NCI-H2081 treated with DMSO at 0.1 percent for 48 hours (cell line): Measurements from ENCODE around the gene CLEC20A.
"Not testable (repeated sequence)": the region's sequence is repeated elsewhere in the genome, so short reads cannot be mapped to it uniquely, and the experiment has no call there.

ENCODE experiments used
- DNase-seq: peaks from one replicate; lab custom pipeline; 2025; lab: John Stamatoyannopoulos, UW

Gene CLEC20A

DNA sequence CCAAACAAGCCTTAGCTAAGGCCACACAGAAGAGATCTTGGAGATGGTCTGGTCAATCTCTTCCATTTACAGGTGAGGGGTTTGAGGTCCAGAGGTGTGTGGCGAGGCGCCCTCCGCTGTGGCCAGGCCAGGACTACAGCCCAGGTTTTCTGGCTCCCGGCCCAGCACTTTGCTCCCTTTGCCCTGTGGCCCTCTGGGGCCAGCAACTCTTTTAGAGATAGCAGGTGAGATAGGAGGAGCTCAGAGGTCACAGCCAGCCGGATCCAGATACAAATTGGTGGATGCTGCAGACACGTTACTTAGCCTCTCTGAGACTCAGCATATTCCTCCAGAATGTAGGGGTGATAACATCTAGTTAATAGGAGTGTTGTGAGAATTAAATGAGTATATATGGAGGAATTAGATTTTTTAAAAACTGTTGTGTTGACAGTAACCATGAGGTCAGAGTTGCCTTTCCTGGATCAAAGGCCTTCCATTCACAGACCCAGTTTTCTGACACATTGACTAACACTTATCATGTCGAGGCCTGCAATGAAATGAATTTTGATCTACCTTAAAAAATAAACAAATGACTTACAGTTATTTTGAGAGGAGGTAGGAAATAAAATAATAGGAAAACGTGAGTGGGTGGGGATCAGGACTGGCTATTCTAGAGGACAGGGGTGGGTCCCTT, 32.7 kb upstream of the CLEC20A start:
- no peak for DNase-seq

DNA sequence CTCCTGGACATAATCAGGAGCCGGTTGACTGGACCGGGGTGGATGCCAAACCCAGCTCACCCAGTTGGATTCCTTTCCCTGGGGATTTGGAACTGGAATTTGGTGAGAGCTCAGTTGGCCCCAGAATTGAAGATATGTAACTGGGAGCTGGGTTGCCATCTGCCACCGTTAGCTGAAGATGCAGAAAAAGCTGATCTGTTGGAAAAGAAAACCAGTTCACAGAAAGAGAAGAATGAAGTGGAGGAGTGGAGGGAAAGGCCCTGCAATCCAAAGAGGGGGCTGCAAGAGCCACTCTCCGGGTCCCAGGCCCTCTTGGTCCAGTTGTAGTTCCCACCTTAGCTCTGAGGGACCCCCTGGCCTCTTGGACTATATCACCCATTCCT, 32.2 kb upstream of the CLEC20A start:
- no peak for DNase-seq

DNA sequence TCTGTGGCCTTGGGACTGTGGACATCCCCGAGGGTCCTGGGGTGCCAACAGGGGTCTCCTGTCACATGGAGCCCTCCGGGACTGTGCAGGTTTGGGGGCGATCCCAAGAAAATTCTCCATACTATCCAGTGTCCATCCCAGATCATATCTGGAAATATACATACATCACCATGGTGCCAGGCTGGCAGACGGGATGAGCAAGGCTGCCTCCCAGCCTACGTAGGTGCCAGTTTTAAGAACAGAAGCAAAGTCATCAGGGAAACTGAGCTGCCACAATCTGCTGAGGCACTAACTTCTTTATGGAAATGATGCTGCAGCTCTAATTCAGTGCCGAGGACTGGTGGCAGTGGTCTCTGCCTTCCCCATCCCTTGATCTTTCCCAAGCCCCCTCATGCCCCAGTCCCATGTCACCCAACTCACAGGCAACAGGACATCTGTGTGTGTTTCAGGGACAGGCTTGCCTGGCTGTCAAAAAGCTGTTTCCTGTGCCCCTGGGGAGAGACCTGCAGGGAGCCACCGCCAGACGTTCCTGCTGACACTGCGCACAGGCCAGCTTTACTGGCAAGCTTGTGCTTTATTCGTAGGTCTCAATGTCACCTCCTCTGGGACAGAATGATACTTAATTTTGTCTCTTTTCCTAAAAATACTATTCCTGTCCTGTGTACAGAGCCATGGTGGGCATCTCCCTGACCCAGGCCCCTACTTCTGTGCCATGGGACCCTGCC, 31.6 kb upstream of the CLEC20A start:
- DNase-seq: no peak

DNA sequence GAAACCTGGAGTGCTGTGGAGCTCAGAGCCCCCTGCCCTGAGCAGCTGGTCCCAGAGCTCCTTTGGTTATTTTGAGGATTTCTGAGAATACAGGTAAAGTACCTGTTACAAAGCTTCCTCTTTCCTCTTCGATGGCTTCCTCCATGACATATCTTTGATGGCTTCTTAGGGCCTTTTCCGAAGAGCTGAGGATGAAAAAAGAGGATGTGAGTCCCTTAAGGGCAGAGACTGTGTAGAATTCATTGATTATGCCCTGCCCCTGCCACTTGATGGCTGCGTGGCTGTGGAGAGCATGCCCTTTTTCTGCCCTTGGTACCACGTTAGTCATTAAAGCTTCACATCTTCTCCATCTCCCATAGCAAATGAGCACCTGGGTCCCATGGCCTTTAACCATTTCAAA, 30.4 kb upstream of the CLEC20A start:
- DNase-seq: no peak

DNA sequence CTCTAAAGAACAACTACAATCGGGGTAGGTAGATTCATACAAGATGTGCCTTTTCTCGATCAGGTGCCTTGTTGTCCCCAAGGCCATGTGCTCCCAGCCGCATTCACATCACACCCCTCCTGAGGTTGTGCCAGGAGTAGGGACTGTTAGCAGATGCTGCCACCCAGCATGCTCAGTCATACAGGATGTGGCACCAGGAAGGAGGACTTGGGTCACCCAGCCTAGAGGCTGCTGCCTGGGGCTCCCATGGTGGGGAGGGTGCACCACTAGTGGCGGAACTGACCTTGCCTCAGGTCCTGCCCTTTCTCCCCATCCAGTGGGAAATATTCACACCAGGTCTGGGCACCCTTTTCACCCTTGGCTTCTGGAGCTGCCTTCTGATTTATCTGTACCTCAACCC, 24.5 kb upstream of the CLEC20A start:
- DNase-seq: no peak

DNA sequence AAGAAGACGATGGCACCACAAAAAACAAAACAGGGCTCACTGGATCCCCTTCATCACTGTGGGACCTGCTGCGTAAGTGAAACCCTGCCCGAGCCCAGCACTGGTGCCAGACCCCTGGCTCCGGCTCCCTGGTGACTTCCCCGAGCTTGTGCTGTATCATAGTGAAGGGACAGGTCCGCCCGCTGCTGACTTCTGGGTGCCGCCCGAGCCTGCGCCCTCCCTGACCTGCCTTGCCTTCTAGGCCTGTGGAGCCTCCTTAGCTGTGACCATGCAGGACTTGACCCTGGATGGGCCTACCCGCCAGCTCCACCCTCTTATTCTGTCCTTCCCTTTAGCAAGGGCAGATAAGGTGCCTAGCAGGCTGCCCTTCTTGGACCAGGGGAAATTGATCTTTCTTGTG, 24.0 kb upstream of the CLEC20A start:
- DNase-seq: no peak

DNA sequence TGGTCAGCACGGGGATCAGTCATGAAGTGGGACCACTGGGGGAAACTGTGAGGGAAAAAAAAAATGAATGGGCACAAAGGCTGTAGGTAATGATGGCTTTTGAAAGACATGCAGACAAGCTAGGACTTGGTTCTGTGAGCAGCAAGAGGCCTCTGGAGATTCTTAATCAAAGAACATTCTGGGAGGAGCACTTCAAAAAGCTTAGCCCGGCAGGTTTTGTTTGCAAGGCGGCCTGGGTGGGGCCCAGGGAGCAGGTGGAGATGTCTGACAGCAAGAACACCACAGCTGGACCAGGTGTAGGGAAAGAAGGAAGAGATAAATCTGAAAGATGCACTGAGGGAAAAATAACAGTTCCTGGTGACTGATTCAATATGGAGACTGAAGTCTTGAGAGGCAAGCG, 22.1 kb upstream of the CLEC20A start:
- DNase-seq: no peak

DNA sequence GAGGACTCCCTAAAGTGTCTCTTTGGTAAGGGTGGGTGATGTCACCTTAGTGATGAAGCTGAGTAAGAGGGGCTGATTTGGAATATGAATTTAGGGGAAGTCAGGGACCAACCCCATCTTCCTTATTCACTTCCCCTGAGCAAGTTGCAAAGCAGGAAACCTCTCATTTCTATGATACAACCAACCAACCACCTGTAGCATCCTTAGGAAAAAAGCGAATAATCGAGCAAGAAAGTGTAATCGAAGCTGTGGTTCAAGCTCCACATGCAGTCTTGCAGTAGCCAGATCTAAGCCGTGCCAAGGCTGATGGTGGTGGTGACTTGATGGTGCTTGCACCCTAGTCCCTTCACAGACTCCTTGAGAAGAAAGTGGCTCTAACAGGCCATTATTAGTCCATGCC, 19.3 kb upstream of the CLEC20A start:
- no peak for DNase-seq

DNA sequence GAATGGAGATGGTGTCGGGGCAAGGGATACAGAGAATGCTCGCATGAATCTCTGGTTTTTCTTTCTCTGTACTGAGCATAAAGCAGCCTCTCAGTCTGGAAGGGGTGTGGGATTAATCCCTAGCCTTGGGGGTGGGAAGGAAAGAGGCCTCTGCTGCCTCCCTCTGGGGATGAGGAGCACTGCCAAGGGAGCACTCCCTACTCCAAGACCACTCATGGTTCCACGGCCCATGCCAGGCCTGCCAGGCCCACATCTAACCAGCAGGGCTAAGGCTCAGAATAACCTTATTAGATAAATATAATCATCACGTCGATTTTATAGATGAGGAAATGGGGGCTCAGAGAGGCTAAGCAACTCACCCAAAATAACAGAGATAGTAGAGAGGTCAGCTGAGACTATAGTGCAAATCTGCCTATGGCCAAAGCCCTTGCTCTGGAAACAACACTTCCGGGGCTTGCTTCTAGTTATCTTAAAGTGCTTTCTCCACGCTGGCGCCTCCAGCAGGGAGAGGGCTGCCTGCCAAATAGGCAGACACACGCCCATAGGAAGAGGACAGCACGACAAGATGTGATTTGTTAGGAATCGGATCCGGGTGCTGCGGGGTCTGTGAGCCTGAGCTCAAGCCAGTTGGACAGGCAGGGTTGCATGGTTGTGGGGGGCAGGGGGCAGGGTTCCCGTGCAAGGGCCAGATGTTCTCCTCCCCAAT, 16.7 kb upstream of the CLEC20A start:
- DNase-seq: no peak

DNA sequence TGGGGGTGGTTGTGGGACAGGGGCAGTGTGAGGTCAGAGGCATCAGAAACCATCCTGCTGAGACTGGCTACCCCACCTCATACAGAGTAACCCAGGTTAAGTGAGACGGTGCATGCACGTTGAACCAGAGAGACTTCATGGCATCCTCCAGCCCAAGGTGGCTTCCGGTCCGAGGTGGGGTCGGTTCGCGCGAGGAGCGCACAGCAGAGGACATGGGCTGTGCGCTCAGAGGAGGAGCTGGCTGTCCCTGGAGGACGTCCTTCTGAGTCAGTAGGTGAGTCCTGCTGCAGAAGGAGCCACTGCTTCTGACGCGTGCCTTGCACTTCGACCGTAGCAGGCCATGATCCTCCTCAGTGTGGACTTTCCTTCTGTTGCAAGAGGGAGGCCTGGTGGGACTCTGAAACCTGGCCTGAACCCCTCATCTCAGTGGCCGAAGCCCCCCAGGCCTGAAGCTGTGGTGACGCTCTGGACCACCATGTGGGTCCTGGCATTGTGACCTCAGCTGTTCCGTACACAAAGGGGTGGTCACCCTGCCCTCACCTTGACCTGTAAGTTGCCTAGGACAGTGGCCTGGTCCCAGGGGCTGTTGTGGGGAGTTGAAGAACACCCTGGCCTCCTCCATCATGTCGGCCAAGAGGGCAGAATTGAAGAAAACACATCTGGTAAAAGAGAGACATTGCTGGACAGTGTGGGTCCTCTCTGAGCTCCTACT, 16.0 kb upstream of the CLEC20A start, which contains the start of gene TEX35:
TSS of gene TEX35 (plus strand) at position 544 of the 712 bp plus-strand sequence. CDS start at position 624, 80 bp downstream.
- no peak for DNase-seq

DNA sequence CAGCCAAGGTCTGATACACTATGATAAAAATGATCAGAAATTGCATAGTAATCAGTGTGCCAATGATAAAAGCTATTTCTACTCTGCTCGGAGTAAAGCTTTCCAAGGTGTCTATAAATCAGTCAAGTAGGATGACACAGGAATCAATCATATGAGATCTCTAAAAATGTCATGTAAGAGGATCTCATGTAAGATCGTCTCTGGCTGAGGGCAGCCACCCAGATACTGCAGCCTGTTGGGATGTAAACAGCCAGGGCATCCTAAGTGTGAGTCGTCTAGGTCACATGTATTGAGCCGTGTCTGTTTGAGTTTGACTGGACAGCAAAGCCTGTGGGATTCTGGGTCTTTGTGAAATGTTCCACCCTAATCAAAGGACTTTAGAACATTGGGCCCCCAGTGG, 13.4 kb upstream of the CLEC20A start:
- no peak for DNase-seq

DNA sequence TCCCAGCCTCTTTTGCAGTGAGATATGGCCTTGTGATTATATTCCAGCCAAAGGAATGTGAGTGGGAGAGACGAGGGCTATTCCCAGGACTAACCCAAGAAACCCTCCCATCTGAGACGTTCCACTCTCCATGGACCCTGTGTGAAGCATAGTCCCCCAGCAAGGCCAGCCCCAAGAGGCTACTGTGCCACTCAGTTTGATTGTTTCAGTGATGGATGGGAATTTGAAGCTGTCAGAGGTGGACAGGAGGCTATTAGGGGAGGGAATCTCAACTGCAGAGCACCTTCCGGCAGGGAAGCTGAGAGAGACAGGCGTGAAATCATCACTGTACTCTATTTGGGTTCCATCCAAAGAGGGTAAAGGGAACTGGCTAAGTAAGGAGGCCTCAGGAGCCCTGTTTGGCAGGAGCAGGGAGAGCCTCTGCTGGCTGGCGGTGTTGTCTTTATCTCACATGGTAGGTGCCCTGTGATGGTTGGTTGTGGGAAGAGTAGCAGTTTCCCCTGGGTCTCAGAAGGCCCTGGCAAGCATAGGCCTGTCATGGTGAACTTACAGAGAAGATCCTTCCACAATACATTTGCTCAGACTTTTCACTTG, 12.7 kb upstream of the CLEC20A start:
- no peak for DNase-seq

DNA sequence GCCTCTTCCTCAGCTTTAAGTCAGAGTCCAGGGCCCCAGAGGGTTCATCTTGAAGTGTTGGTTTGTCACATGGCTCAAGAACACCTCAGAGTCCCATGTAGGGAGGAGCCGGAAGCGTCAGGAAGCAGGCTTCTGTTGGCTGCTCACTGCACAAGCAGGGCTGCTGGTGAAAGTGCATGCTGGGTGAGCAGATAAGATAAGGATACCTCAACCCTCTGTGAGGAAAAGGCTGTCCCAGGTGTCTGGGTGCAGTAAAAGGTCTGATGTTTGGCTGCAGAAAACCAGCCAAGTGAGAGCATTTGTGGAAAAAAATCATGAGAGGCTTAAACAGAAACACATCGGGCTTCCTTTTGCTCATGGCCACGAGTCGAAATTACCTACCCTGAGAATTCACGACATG, 9.9 kb upstream of the CLEC20A start:
- DNase-seq: no peak

DNA sequence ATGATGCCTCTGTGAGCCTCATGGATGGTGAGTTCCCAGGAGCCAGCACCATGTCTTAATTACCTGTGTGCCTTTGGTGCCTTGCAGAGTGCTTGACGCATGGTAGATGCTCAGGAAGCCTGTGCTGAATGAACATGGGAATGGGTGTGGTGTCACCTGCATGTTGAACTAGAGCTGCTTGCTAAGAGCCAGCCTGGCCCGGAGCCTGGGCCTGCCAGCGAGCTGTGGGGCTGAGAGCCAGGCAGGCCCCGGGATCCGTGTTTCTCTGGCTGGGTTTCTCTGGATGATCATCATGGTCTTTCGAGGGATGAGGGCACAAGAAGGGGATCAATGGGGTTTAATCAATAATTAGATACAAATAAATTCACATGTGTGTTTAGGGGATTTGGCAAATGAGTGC, 9.4 kb upstream of the CLEC20A start:
- no peak for DNase-seq

DNA sequence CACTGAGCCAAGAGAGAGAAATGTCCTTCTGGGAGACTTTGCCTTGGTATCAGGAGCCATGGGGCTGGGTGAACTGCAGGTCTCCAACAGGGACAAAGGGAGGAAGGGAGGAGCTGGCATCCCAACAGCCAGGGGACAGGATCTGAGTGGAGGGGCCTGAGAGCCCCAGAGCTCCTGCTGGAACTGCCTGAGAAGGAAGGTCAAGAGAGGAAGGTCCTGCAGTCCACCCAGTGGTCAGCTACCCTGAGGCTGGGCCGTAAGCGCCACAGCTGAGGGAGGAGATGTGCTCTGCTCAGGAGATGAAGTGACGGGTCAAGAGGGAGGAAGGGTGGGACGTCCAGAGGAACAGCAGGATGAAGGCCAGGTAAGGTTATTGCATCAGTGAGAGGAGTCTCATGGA, 7.5 kb upstream of the CLEC20A start:
- DNase-seq: no peak

DNA sequence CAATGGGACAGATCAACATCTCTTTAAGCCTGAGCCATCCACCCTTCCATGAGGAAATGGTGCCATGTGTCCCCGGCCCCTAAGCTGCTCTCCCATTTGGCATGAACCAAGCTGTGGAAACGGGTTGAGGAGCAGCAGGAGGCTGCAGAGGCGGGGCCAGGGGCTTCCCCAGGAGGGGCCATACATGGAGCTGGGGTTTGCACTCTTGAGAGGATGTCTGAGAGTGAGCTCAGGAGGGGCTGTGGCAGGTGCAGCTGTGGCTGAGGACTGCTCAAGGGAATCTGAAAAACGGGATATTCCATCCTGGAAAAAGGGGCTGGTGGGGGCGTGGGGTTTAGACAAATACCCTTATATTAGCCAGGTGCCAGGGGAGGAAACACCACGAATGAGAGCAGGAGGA, 7.1 kb upstream of the CLEC20A start:
- no peak for DNase-seq

DNA sequence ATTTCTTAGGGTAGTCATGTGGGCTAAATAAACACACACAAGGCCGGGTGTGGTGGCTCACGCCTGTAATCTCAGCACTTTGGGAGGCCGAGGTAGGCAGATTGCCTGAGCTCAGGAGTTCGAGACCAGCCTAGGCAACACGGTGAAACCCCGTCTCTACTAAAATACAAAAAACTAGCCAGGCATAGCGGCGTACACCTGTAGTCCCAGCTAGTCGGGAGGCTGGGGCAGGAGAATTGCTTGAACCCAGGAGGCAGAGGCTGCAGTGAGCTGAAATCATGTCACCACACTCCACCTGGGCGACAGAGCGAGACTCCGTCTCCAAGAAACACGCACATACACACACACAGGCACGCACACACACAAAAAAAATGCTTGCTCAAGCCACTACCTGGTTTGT, 6.6 kb upstream of the CLEC20A start:
- not testable (repeated sequence) for DNase-seq

DNA sequence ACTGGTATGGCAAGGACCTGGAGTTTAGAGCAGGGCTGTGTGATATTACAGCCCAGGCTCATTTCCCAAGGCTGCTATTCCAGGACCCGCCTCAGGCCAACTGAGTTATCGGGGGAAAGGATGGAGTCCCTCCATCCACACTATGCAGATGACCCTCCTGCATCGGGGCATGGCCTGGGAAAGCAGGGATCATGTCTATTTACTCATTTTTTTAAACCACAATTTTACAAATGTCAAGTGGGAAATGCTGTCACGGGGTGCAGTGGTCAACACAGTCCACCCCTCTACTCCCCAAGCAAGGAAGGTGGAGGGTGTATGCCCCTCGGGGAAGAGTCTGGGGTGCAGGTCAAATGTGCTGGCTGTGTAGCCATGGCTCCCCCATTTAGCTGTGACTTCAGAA, 6.1 kb upstream of the CLEC20A start:
- DNase-seq: no peak

DNA sequence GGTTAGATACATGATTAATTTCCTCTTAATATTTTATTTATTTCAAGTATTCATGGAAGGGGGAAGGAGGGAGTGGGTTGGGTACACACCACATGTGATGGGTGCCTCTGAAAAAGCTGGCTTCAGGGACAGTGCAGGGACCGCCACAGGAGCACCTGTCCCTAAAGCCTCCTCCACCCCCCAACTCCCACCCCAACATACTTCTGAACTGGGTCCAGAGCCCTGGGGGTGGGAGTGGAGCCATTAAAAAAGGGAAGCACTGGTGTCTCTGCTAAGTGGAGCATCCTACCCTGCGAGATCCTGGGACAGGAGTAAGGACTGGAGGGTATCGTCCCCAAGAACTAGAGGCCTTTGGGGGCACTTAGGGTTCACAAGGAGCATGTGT, 5.6 kb upstream of the CLEC20A start:
- DNase-seq: no peak

DNA sequence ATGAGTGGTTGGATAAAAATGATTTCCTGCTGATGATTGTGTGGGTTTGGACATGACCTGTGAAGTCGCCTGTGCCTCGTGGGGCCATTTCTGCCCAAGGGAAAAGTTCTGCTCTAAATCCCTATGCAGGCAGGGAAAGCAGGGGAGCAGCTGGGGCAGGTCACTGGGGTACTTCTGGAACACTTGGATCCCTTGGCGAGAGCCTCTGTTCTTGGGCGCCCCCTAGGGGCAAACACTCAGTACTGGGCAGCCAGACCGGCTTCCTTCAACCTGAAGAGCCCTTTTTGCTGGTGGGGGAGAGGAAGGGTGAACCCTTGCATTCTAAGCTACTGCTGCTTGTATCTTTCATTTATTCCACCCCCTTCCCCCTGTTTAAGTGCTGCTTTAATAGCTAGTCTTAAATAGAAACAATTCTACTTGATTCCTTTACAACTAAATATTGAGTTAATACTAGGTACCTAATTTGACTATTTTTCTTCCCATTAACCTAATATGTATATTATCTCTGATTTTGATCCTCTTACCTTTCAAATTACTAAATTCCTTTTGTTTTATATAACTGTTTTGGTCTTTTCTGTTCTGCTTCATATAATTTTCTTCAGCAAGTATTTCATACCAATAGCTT, 5.1 kb upstream of the CLEC20A start:
- DNase-seq: peak; percentile 15

DNA sequence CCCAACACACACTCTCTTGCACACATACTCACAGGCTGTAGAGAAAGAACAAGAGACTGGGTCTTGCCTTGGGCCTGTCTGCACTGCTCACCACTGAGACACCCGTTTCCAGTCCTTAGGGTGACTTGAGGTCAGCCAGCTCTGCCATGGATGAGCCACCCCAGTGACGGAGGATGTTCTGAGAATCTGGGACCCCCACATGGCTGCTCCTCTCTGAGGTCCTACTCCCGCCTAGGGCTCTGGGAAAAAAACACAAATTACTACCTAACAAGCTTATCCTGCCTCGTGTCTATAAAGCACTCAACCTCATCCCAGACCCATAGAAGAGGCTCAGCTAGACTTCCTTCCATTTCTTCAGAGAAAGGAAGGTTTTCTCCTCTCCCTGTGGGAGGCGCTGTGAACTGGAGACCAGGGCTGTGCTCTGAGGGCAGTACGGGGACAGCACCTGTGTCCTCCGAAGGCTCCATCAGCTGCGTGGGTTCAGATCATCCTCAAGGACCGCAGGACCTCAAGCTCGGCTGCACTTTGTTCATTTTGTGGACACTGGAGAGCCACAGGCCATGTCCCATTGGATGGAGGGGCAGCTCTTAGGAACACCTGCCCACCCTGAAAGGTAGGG, 4.3 kb upstream of the CLEC20A start:
- no peak for DNase-seq
